Activated T-cell treated with anti-CD3 and anti-CD28 coated beads for 24 hours (primary cell): ENCODE results near the gene ADARB2.

Source experiments
- DNase-seq: peaks from one replicate; pipeline ENCODE4 v3.0.0-alpha.2; 2020; ENCODE audit warnings: low read depth

The ADARB2 gene

GRCh38 chr10:1204434-1205326 lies 532.6 kb downstream of the ADARB2 start:
- DNase-seq, result no peak

GRCh38 chr10:1203704-1204103 lies 533.6 kb downstream of the ADARB2 start:
- DNase-seq, result no peak

GRCh38 chr10:1203216-1203615 lies 534.1 kb downstream of the ADARB2 start:
- DNase-seq, result no peak

GRCh38 chr10:1202343-1202742 lies 535.0 kb downstream of the ADARB2 start:
- DNase-seq, result no peak

- DNase-seq, result no peak
Observed at GRCh38 chr10:1200866-1201807, 536.2 kb downstream of the ADARB2 start.

- DNase-seq, result no peak
Observed at GRCh38 chr10:1199897-1200721, 537.2 kb downstream of the ADARB2 start.

- no peak for DNase-seq
Observed at GRCh38 chr10:1199345-1199673, 538.0 kb downstream of the ADARB2 start.

GRCh38 chr10:1198453-1199344 lies 538.6 kb downstream of the ADARB2 start:
- no peak for DNase-seq

GRCh38 chr10:1197384-1197783 lies 539.9 kb downstream of the ADARB2 start:
- no peak for DNase-seq

GRCh38 chr10:1196656-1197055 lies 540.7 kb downstream of the ADARB2 start:
- DNase-seq, result no peak

- no peak for DNase-seq
Observed at GRCh38 chr10:1195828-1196227, 541.5 kb downstream of the ADARB2 start.

GRCh38 chr10:1194161-1194560 lies 543.2 kb downstream of the ADARB2 start:
- no peak for DNase-seq

GRCh38 chr10:1193561-1193960 lies 543.8 kb downstream of the ADARB2 start:
- no peak for DNase-seq

GRCh38 chr10:1191752-1192151 lies 545.6 kb downstream of the ADARB2 start:
- no peak for DNase-seq

- no peak for DNase-seq
Observed at GRCh38 chr10:1190791-1191490, 546.4 kb downstream of the ADARB2 start.

GRCh38 chr10:1190052-1190395 lies 547.3 kb downstream of the ADARB2 start:
- no peak for DNase-seq

GRCh38 chr10:1189166-1190051 lies 547.9 kb downstream of the ADARB2 start:
- DNase-seq, result no peak

- no peak for DNase-seq
Observed at GRCh38 chr10:1188558-1189135, 548.7 kb downstream of the ADARB2 start.
